GM18951 (cell line): ENCODE data around the gene CENPT.
"Not testable (repeated sequence)": the region's sequence is repeated elsewhere in the genome, so short reads cannot be mapped to it uniquely, and the experiment has no call there.

ENCODE experiments used
- POLR2A ChIP-seq: IDR thresholded peaks from 4 replicates; pipeline ENCODE4 v1.6.1; 2011; ENCODE audit warnings: mild to moderate bottlenecking; ENCODE audit not compliant: insufficient read length, insufficient read depth; ENCODE audit errors: extremely low read depth
- in situ Hi-C: fragments of 300-500 bp; cut with MboI; formaldehyde crosslinking; loops from one replicate; pipeline ENCODE4 v1.12.0; 2022; ENCODE audit warnings: low sequenced_read_pairs, mixed read lengths, inconsistent platforms; ENCODE audit not compliant: unreplicated experiment

The CENPT gene

DNA sequence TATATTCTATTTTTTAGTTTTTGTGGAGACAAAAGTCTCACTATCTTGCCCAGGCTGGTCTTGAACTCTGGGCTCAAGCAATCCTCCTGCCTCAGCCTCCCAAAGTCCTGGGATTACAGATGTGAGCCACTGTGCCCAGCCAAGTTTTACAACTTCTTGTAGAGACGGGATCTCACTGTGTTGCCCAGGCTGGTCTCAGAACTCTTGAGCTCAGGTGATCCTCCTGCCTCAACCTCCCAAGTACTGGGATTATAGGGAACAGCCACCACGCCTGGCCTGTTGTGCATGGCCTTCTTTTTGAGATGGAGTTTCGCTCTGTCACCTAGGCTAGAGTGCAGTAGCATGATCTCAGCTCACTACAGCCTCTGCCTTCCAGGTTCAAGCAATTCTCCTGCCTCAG lies 6.2 kb upstream of the CENPT start:
- in situ Hi-C loops = no loop called here
- no peak for TF ChIP-seq POLR2A

- TF ChIP-seq POLR2A = no peak
- in situ Hi-C loops = no loop called here
These were observed 625 bp upstream of the CENPT start for GRCh38 chr16:67848118-67848517.

GRCh38 chr16:67846320-67847063 lies 1.0 kb downstream of the CENPT start, which contains the start of gene NUTF2:
NUTF2 (plus strand) TSS chr16:67846933; CDS start chr16:67865131, 18,198 bp downstream.
- in situ Hi-C loops = no loop called here
- peak; percentile 71 for TF ChIP-seq POLR2A

DNA sequence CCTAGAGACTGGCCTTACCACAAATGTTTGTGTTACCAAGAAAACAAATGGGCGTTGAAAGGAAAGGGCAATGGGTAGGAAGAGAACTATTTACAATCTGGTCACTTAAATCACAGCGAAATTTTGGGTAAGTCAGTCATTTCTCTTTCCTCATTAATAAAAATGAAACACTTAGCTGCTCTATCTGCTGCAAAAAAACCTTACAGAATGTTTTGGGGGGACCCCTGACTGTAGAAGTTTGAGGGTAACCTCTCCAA lies 1.5 kb downstream of the CENPT start:
- in situ Hi-C loops = no loop called here

DNA sequence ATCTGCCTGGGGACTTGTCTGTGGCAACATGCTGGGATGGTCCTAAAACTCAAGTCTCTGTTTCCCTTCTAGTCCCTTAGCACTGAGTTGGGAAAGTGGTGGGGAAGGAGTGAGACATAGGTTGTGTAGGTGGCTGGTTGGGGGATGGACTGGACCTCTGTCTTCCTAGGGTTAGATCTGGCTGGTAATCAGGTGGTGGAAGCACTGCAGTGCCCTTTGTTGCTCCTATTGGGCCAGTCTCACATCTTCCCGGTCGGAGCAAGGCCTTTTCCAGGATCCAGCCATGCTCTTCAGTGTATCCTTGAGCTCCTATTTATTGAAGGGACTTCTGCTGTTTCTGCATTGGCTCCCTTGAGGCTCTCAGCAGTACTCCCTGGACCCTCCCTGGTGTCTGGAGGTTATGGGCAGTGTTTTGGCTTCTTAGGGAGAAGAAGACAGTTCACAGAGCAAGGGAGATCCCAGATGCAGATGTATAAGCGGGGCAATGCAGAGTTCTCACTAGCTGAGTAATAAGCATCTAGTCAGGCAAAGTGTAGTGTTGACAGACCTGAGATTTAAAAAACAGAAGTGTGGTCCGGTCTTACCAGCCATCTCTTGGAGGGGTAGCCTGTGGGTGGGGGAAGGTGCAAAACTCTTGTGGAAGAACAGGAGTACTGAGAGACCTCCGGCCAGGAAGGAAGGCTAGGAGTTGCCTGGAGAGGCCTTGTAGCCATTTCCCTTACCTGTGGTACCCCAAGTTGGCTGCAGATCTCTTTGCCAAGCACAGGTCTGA lies 2.0 kb downstream of the CENPT start:
- TF ChIP-seq POLR2A = no peak
- in situ Hi-C loops = no loop called here

More for the DNA sequence above, 1.5 kb downstream of the CENPT start:
- TF ChIP-seq POLR2A = no peak

- no peak for TF ChIP-seq POLR2A
- in situ Hi-C loops = no loop called here
These were observed 3.0 kb downstream of the CENPT start for GRCh38 chr16:67844497-67844896.

DNA sequence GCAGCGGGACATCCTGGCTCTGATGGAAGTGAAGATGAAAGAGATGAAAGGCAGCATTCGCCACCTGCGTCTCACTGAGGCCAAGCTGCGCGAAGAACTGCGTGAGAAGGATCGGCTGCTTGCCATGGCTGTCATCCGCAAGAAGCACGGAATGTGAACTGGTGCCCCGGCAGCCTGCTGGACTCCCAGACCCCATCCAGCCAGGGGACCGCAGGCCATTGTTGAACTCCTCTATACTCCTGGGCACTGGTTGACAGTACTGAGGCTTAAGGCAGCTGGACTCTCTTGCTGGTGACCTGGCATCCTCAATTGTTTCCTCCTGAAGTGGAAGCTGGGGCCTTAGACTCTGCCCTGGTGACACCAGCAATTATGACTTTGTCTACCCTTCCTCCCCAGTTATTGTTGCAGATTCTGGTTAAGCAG lies 4.1 kb downstream of the CENPT start:
- no peak for TF ChIP-seq POLR2A
- in situ Hi-C loops = no loop called here

- no peak for TF ChIP-seq POLR2A
- in situ Hi-C loops = no loop called here
These were observed 4.8 kb downstream of the CENPT start for GRCh38 chr16:67842509-67843342.

- in situ Hi-C loops = no loop called here
These were observed 5.5 kb downstream of the CENPT start, which contains the start of gene THAP11 for GRCh38 chr16:67841816-67842508. THAP11 (plus strand) TSS chr16:67842320; CDS start chr16:67842555, 235 bp downstream.

GRCh38 chr16:67841198-67841815 lies 6.2 kb downstream of the CENPT start:
- in situ Hi-C loops = no loop called here
- TF ChIP-seq POLR2A = no peak

More at GRCh38 chr16:67841816-67842508, 5.5 kb downstream of the CENPT start, which contains the start of gene THAP11:
- TF ChIP-seq POLR2A = peak; percentile 63

GRCh38 chr16:67837811-67838210 lies 9.7 kb downstream of the CENPT start:
- no peak for TF ChIP-seq POLR2A
- in situ Hi-C loops = no loop called here

DNA sequence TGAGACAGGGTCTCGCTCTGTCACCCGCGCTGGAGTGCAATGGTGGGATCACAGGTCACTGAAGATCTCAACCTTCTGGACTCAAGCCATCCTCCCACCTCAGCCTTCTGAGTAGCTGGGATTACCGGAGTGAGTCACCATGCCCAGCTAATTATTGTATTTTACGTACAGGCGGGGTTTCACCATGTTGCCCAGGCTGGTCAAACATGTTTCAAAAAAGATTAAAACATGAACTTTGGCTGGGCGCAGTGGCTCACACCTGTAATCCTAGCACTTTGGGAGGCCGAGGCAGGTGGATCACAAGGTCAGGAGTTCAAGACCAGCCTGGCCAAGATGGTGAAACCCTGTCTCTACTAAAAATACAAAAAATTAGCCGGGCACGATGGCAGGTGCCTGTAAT lies 10.3 kb downstream of the CENPT start:
- in situ Hi-C loops = not testable (repeated sequence)
